Heart left ventricle (tissue), 16 donors: ENCODE data around the gene SHISAL2A. TPM values are rescaled to one million over a fixed set of nuclear protein-coding genes. Genes with fewer than 3 reads are reported as not detected.

Experiments used
- ATAC-seq, 4 donors: fragments of 200-7000 bp; cut with Tn5 transposase; one replicate each; pipeline ENCODE4 v1.9.1; 2020 to 2022; ENCODE audit warnings: moderate library complexity in 4 of 4, mild to moderate bottlenecking in 3 of 4, moderate number of reproducible peaks in 1 of 4
- DNase-seq, 5 donors: peaks; one replicate each; pipeline ENCODE4 v3.0.0-alpha.2; 2020
- H3K27ac ChIP-seq, 12 donors: fragments of 200-600 bp; sonication (generic) in 4 of 12; one replicate each; pipeline versions ENCODE4 v1.5.0 to v1.8.0; 2016 to 2022; ENCODE audit warnings: mild to moderate bottlenecking in 2 of 12
- H3K27me3 ChIP-seq, 9 donors: fragments of 200-600 bp; sonication (generic) in 2 of 9; one replicate each; pipeline versions ENCODE4 v1.5.1 to v1.8.0; 2016 to 2022; ENCODE audit warnings: mild to moderate bottlenecking in 3 of 9
- H3K36me3 ChIP-seq, 9 donors: fragments of 200-600 bp; sonication (generic) in 2 of 9; one replicate each; pipeline versions ENCODE4 v1.5.0 to v1.8.0; 2018 to 2022; ENCODE audit warnings: mild to moderate bottlenecking in 2 of 9
- H3K4me1 ChIP-seq, 12 donors: fragments of 200-600 bp; sonication (generic) in 4 of 12; one replicate each; pipeline versions ENCODE4 v1.5.0 to v1.8.0; 2016 to 2022; ENCODE audit warnings: mild to moderate bottlenecking in 3 of 12
- H3K4me3 ChIP-seq, 12 donors: fragments of 200-600 bp; sonication (generic) in 4 of 12; one replicate each; pipeline versions ENCODE4 v1.5.0 to v1.8.0; 2017 to 2022; ENCODE audit warnings: mild to moderate bottlenecking in 9 of 12, moderate library complexity in 4 of 12
- H3K9me3 ChIP-seq, 12 donors: fragments of 200-600 bp; sonication (generic) in 4 of 12; one replicate each; pipeline versions ENCODE4 v1.5.0 to v1.8.0; 2016 to 2022; ENCODE audit warnings: mild to moderate bottlenecking in 1 of 12
- POLR2A ChIP-seq, 2 donors: fragments of 450-650 bp; IDR thresholded peaks; one replicate each; pipeline ENCODE4 v1.6.1; 2017; ENCODE audit warnings: antibody characterized with exemption in 2 of 2, mild to moderate bottlenecking in 2 of 2, moderate library complexity in 2 of 2
- WGBS, 4 donors: extraction: QIAGEN DNeasy Blood & Tissue Kit in 2 of 4; methylation state at CpG; one replicate each; pipeline versions ENCODE4 v1.1.5 to v1.1.7; 2013 to 2018; 5-methylcytosine and 5-hydroxymethylcytosine counted together
- intact Hi-C, 10 donors: fragments of 100-400 bp; cut with DNase I; formaldehyde crosslinking; loops; one replicate each; pipeline versions ENCODE4 v1.11.1 to v1.14.2; 2022
- polyA plus RNA-seq, 2 donors: library from polyadenylated mRNA; stranded (reverse); fragments of 200-250 nt; gene quantifications; one replicate each; pipeline ENCODE4 v1.2.3, GENCODE V29; 2013
- total RNA-seq, 9 donors: library from RNA; depleted of rRNA in 2 of 9; stranded (reverse); fragments of >200 nt in 2 of 9; fragmentation: NEBNext Ultra II Directional in 3 of 9; extraction: Animal tissue kit (Norgen Biotek cat#: 25700) in 3 of 9; gene quantifications; one replicate each; pipeline versions ENCODE4 v1.1.0 to v1.2.4, GENCODE V29; 2016 to 2023
- TF ChIP-seq, protein P1 (sequence below), 12 donors: fragments of 200-600 bp; sonication (generic) in 4 of 12; IDR thresholded peaks; one replicate each; pipeline versions ENCODE4 v1.5.0 to v1.8.0; 2018 to 2022; ENCODE audit warnings: antibody characterized with exemption in 12 of 12, mild to moderate bottlenecking in 5 of 12
- donor health status: ischemic (EF 13 %, LVEDD 7.1; RV severe dilation, severe dysfunction).
- donor health status: healthy with polysubstance abuse.
- donor health status: DM: no; HTN: yes; CAD: no.
- donor health status: DM: no; HTN: no; CAD: no.
- donor health status: ischemic (EF 25% LVEDD 6.9; RV normal size, moderate dysfunction).
- donor health status: ischemic (EF 25% LVEDD 5.7; RV mildly dilated, moderate dysfunction).
- donor health status: healthy.
- donor health status: DM: yes; HTN: yes; CAD: no.
- donor health status: ischemic (EF 35%, LVEDD 5.7; RV mildly dilated, moderate dysfunction).
- donor health status: nonischemic (EF 11% LVEDD 7.7; RV severe dilation, severe dysfunction).
- donor health status: DM: yes; HTN: yes; CAD: no.
- donor health status: PGD.
- donor health status: ischemic (EF 29% LVEDD 5.4; RV normal size, mild dysfunction).
- donor health status: nonischemic (EF 23%, LVEDD 6.1; RV moderate dilation, normal function).

SHISAL2A gene
- total and polyA plus RNA-seq, 11 donors = 0.08 to 0.64 TPM; not detected in 9

- Histone ChIP-seq H3K27me3 (no peaks in the 10 kb centered on the region), H3K36me3 (no peaks in the 10 kb centered on the region), H3K4me1 (peaks cover 0 to 9% (median 0%) of the 10 kb centered on the region in 12 donors), H3K4me3 (no peak overlapping the region), H3K27ac (no peak overlapping the region), H3K9me3 (no peaks in the 10 kb centered on the region)
- ATAC-seq (no peak), DNase-seq (no peak)
- TF ChIP-seq POLR2A (IDR thresholded peaks at IDR 0.05) = no peak
- TF ChIP-seq, protein P1, sequence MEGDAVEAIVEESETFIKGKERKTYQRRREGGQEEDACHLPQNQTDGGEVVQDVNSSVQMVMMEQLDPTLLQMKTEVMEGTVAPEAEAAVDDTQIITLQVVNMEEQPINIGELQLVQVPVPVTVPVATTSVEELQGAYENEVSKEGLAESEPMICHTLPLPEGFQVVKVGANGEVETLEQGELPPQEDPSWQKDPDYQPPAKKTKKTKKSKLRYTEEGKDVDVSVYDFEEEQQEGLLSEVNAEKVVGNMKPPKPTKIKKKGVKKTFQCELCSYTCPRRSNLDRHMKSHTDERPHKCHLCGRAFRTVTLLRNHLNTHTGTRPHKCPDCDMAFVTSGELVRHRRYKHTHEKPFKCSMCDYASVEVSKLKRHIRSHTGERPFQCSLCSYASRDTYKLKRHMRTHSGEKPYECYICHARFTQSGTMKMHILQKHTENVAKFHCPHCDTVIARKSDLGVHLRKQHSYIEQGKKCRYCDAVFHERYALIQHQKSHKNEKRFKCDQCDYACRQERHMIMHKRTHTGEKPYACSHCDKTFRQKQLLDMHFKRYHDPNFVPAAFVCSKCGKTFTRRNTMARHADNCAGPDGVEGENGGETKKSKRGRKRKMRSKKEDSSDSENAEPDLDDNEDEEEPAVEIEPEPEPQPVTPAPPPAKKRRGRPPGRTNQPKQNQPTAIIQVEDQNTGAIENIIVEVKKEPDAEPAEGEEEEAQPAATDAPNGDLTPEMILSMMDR (IDR thresholded peaks at IDR 0.05) = no peak
- intact Hi-C loops = no loop called here
- 58 to 66% (median 61%) methylated on average over 6 of the region's 6 CpGs for WGBS, 4 donors
Measured at GRCh38 chr1:52590266-52590665, 42.7 kb upstream of the SHISAL2A start.

GRCh38 chr1:52592637-52593323 lies 40.2 kb upstream of the SHISAL2A start:
- ATAC-seq (peak in 1 of 4 donors; percentile 39), DNase-seq (no peak)
- Histone ChIP-seq H3K36me3 (no peaks in the 10 kb centered on the region), H3K9me3 (no peaks in the 10 kb centered on the region), H3K4me3 (no peak overlapping the region), H3K27me3 (no peaks in the 10 kb centered on the region), H3K4me1 (peaks cover 0 to 10% (median 0%) of the 10 kb centered on the region in 12 donors), H3K27ac (peak overlapping the region in 1 of 12 donors; percentile 1)
- TF ChIP-seq POLR2A (IDR thresholded peaks at IDR 0.05) = no peak
- TF ChIP-seq, protein P1 (IDR thresholded peaks at IDR 0.05) = no peak
- intact Hi-C loops = no loop called here
- 59 to 65% (median 61%) methylated on average over 5 of the region's 5 CpGs for WGBS, 4 donors

DNA sequence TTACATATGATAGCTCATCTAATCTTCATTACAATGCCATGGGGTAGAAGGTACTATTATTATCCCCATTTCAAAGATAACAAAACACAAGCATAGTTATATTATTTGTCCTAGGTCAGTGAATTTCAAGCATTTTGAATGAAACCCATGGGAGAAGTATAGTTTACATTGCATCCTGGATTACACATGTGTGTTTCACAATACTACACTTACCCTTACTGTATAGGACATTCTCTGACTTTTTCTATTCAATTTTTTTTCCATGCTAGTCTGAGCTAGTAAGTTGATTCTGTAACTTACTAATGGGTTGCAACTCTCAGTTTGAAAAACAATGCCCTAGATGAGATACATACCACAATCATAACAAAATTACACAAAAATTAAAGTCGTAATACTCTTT lies 39.5 kb upstream of the SHISAL2A start:
- no peak for TF ChIP-seq POLR2A (IDR thresholded peaks at IDR 0.05)
- TF ChIP-seq, protein P1 (IDR thresholded peaks at IDR 0.05) = no peak
- Histone ChIP-seq H3K4me1 (peaks cover 0 to 10% (median 0%) of the 10 kb centered on the region in 12 donors), H3K4me3 (no peak overlapping the region), H3K36me3 (no peaks in the 10 kb centered on the region), H3K9me3 (no peaks in the 10 kb centered on the region), H3K27me3 (no peaks in the 10 kb centered on the region), H3K27ac (no peak overlapping the region)
- 92 to 100% (median 94%) methylated on average over 1 of the region's 1 CpG for WGBS, 4 donors
- DNase-seq (no peak), ATAC-seq (no peak)
- intact Hi-C loops = no loop called here

- ATAC-seq (peak in 1 of 4 donors; percentile 49), DNase-seq (no peak)
- Histone ChIP-seq H3K4me3 (no peak overlapping the region), H3K27me3 (no peaks in the 10 kb centered on the region), H3K4me1 (peaks cover 0 to 10% (median 0%) of the 10 kb centered on the region in 12 donors), H3K9me3 (no peaks in the 10 kb centered on the region), H3K36me3 (no peaks in the 10 kb centered on the region), H3K27ac (no peak overlapping the region)
- TF ChIP-seq, protein P1 (IDR thresholded peaks at IDR 0.05) = no peak
- no peak for TF ChIP-seq POLR2A (IDR thresholded peaks at IDR 0.05)
- intact Hi-C loops = no loop called here
- WGBS, 4 donors = 49 to 54% (median 52%) methylated on average over 3 of the region's 3 CpGs
Measured at GRCh38 chr1:52595061-52595460, 37.9 kb upstream of the SHISAL2A start.
